GM18517 (cell line): ENCODE results near the gene WIPF2.

Experiments used
- ATAC-seq: cut with Tn5 transposase; IDR thresholded peaks from one replicate; pipeline ENCODE4 v1.9.1; 2021; ENCODE audit warnings: mild to moderate bottlenecking, moderate library complexity; ENCODE audit not compliant: unreplicated experiment

The WIPF2 gene

GRCh38 chr17:40312893-40313667 is 94.0 kb downstream of the WIPF2 start:
- ATAC-seq, result no peak

DNA sequence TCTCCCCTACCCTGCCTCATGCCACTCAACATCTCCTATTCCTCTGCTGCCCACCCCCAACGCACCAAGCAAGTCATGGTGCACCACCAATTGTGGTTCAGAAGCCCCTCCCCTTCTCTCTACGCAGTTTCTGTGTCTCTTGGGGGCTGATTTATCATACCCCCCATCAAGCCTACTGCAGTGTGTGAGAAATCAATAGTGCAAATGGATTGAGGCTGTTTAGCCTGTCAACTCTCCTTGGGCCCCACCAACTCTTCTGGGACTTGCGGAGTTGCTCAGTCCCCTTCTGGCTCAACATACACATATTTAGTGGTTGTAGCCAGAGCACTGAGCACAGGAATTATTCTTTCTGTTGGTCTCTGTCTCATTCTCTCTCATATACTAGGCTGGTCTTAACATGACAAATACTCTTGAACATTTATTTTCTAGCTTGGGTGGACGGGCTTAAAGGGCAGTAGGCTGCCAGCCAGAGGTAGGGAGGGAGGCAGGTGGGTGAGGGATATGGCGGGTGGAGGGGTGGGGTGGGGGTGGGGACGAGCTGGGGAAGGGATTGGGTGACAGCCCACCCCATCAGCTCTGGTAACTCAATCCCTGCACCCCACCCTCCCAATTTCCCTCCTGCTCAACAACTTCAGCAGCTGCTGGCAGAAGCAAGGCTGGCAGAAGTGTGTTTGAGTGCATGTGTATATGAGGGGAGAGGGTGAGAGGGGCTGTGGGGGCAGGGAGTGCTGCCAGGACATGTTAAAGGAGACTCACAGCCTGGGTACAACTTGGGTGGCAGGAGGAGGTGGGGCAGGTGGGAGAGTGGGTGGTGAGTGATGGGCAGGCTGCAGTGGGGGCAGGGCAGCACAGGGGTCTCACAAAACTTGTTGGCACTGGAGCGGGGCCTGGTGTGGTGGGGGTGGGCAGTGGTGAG is 94.8 kb downstream of the WIPF2 start:
- no peak for ATAC-seq

DNA sequence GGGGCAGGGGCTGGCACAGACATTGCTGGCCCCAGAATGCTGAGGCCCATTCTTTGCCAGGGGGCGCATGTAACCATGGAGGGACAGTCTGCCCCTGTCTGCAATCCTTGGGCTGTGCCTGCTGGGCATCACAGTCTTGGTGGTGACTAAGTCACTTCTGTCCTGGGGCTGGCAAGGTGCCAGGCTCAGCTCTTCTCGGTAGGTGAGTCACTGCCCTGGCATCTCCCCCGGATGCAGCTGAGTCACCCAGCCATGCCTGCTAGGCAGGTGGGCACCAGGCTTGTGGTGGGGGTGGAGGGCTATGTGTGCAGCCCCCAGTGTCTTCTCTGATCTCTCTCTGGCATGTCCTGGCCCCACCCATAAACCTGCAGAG is 95.5 kb downstream of the WIPF2 start:
- ATAC-seq, result no peak

DNA sequence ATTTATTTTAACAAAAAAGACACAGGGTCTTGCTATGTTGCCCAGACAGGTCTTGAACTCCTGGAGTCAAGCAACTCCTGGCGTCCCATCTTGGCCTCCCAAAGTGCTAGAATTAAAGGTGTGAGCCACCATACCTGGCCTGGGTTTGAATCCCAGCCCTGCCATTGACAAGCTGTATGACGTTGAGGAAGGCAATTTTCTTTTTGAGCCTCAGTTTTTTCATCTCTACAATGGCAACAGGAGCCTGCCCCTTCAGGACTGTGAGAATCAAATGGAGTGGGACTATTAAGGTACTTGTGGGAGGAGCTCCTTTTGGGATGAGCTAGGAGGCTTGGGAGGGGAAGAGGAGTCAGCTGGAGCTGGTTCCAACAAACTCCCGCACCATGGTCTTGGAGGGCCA is 96.1 kb downstream of the WIPF2 start:
- no peak for ATAC-seq

GRCh38 chr17:40315678-40316570 is 96.8 kb downstream of the WIPF2 start:
- ATAC-seq, result no peak

DNA sequence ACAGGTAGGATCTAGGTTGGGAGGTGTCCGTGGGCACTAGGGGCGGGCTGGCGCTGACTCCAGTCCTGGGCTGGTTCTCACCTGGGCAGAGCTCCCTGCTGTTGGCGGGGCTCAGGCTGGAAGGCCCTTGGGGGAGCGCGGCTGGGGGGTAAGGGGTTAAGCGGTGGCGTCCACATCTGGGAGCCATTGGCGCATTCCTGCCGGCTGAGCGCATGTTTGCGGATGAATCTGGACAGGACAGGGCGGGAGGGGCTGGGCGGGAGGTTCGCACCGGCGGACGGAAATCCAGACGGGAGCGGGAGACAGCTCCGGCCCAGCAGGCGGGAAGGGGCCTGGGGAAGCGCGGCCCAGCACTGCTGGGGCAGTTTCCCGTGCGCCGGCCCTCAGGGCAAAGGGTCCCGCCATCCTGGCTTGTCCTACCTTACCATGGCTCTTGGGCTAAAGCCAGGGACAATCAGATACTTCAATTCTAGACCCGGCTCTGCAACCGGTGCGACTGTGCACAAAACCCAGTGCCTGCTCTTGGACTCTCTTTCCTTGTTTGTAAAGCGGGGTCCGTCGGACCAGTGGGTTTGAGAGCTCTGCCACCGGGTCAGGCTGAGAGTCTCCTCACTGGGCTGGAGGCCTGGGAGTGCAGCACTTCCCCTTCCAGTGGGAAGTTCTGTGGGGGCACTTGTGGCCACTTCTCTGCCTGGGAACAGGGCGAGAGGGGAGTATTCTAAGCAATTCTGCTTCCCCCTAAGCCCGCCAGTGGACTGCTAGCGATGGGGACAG is 97.7 kb downstream of the WIPF2 start:
- ATAC-seq, result no peak

DNA sequence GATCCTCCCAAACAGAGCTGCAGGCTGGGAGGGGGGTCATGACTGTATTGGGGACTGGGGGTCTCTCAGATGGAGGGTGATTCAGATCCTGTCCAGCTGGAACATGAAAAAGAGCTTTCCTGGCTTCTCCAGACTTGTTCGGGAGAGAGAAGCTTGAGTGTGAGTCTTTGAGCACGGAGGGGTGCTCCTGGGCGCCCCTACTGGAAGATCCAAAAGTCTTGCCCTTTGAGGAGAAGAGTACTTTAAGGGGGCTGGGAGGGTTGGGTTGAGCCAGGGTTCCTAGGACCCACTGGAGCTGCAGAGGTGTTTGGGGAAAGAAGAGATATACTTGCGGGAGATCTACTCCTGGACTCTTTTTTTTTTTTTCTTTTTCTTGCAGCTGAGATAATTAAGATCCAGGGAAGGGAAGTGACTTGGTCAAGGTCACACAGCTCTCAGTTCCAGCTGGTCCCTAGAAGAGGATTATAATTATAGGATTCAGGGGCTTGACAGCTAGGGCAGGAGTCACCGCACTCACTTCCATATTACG is 98.3 kb downstream of the WIPF2 start:
- no peak for ATAC-seq

DNA sequence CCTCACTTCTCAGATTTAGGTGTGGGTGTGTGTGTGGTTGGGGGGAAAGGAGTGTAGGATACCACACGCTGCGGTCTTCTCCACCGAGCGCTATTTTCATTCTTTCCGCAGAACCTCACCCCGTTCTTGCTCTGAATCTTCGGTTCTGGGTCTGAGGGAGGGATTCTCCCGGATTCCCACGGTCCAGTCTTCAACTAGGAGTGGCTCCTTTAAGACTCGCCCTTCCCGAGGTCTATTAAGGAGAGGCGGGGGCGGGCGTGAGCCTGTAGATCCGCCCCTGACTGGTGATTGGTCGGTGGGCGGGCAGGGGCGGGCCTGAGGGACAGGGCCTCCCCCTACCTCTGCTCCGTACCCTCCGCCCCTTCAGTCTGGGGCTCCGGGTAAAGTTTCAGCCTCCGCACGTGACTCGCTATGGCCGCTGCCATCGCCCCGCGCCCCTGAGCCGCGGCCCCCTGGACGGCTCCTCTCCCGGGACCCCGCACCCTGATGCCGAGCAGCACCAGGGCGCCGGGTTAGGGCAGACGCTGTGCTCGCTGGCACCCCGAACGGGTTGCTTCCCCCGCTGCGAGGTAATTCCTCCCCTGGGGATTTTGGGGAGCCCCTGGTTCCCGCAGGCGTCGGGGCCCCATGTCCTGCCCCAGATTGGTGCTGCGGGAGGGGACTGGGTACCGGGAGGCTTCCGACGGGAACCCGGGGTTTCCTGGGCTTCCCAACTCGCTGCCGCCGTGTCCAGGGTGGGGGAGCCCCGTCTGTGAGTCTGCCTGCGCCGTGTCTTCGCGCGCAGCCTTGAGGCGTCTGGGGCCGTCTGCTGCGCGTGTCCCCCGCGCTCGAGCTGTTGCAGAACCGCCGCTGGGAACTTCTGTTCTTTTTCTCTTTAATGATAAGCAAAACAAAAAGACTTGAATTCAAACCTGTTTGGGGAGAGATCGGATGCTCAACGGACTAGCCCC is 99.1 kb downstream of the WIPF2 start:
- peak; percentile 32 for ATAC-seq

GRCh38 chr17:40318830-40319391 is 99.8 kb downstream of the WIPF2 start:
- no peak for ATAC-seq

- no peak for ATAC-seq
These were observed 100.8 kb downstream of the WIPF2 start for GRCh38 chr17:40319651-40320540.

- no peak for ATAC-seq
These were observed 101.8 kb downstream of the WIPF2 start for GRCh38 chr17:40320756-40321523.

- ATAC-seq, result no peak
These were observed 102.4 kb downstream of the WIPF2 start for GRCh38 chr17:40321524-40321929.

DNA sequence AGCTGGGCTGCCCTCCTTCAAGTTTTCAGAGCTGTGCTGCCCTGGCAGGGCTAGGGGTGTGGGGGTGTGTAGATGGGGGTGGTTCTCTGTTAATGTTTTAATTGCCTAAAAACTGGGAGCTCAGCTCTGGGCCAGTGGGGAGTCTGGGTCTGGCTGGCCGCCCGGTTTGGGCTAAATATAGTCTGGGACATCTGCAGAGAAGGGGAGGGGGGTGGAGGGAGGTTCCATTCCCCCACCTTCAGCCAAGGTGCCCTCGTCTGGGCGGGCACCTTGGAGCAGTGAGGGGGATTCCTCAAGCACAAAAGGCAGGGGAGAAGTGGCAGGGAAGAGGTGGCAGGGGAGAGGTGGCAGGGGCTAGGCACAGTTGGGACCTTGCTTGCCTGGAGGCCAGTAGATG is 102.9 kb downstream of the WIPF2 start:
- ATAC-seq, result no peak

DNA sequence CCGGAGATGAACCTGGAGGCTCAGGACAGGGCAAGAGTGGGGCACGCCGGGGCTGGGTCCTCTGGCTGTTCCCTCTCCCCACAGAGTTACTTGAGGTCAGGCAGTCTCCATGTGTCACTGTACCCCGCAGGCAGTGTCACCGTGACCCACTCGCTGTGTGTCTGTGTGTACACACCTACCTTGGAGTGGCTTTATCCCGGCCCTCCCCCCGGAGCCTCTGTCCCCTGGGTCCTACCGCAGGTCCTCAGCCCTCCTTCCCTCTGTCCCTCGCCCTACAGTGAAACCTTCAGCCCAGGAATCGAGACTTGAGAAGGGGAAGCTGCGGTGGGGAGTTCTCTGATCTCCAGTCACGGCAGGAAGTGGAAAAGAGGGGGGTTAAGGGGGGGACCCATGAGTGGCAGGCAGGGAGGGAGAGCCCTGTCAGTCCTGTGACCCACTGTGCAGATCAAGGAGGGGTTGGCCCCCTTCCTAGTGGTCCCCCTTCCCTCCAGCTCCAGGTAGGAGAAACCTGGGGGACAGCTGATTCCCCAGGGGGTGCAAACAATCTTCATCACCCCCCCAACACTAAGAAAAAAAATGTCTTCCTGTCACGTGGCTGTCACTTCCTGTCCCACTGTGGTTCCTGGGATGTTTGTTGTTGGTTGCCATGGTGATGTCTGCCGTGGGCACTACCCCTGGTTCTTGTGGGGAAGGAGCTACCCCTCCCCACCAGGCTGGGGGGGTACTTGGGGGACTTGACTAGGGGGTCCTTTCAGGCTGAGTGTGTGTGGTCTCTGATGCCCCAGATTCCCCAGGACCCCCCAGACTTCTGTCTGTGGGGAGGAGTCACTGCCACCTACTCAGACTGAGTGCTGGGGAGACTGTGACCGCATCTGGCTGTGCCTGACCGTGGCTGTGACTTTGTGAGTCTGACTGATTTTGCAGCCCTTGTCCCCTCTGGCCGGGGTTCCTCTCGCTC is 103.5 kb downstream of the WIPF2 start:
- peak; percentile 38 for ATAC-seq
